Prostate gland (tissue), 2 donors: ENCODE results near the gene C6orf136. TPM values are rescaled to one million over a fixed set of nuclear protein-coding genes. Genes with fewer than 3 reads are reported as not detected.

ENCODE experiments used
- DNase-seq: peaks from one replicate; pipeline ENCODE4 v3.0.0-alpha.2; 2019; ENCODE audit warnings: low spot score
- H3K27ac ChIP-seq, 2 donors: fragments of 200-600 bp; sonication (generic); 2 replicates each; pipeline ENCODE4 v1.5.1; 2017 to 2019
- H3K27me3 ChIP-seq: fragments of 200-600 bp; sonication (generic); replicated peaks from 2 replicates; pipeline ENCODE4 v1.5.1; 2019; ENCODE audit not compliant: insufficient read depth
- H3K36me3 ChIP-seq, 2 donors: fragments of 200-600 bp; sonication (generic); 1 replicate in 1 of 2; 2 replicates in 1 of 2; pipeline versions ENCODE4 v1.5.1 to v1.8.1; 2017 to 2019
- H3K4me1 ChIP-seq: fragments of 200-600 bp; sonication (generic); replicated peaks from 2 replicates; pipeline ENCODE4 v1.5.1; 2019
- H3K4me3 ChIP-seq, 2 donors: fragments of 200-600 bp; sonication (generic); 2 replicates each; pipeline ENCODE4 v1.5.1; 2017 to 2019
- H3K9me3 ChIP-seq: fragments of 200-600 bp; sonication (generic); 2 replicates; pipeline ENCODE4 v1.5.1; 2017
- POLR2A ChIP-seq: fragments of 450-650 bp; IDR thresholded peaks from one replicate; pipeline ENCODE4 v1.6.1; 2016; ENCODE audit warnings: antibody characterized with exemption, mild to moderate bottlenecking
- POLR2AphosphoS5 ChIP-seq: sonication (generic); formaldehyde crosslinking; IDR thresholded peaks from one replicate; pipeline ENCODE4 v1.6.1; 2017; ENCODE audit warnings: antibody characterized with exemption
- WGBS: methylation state at CpG from one replicate; pipeline ENCODE4 v1.1.5; 2018; 5-methylcytosine and 5-hydroxymethylcytosine counted together
- intact Hi-C: fragments of 100-400 bp; cut with DNase I; formaldehyde crosslinking; loops from one replicate; pipeline ENCODE4 v1.14.2; 2022
- total RNA-seq, 2 donors: library from RNA; depleted of rRNA; stranded (reverse); fragments of >200 nt; gene quantifications; one replicate each; pipeline ENCODE4 v1.1.0, GENCODE V29; 2016
- TF ChIP-seq, protein P1 (sequence below), 4 experiments: fragments of 200-600 bp in 2 of 4; fragments of 450-650 bp in 2 of 4; sonication (generic) in 2 of 4; IDR thresholded peaks; 1 replicate in 3 of 4; 2 replicates in 1 of 4; pipeline ENCODE4 v1.5.1; 2016 to 2019; ENCODE audit warnings: antibody characterized with exemption in 4 of 4, mild to moderate bottlenecking in 2 of 4, moderate library complexity in 2 of 4

Gene C6orf136
- total RNA-seq, 2 donors from 2014 or later, result 12.8 to 18.5 TPM

DNA sequence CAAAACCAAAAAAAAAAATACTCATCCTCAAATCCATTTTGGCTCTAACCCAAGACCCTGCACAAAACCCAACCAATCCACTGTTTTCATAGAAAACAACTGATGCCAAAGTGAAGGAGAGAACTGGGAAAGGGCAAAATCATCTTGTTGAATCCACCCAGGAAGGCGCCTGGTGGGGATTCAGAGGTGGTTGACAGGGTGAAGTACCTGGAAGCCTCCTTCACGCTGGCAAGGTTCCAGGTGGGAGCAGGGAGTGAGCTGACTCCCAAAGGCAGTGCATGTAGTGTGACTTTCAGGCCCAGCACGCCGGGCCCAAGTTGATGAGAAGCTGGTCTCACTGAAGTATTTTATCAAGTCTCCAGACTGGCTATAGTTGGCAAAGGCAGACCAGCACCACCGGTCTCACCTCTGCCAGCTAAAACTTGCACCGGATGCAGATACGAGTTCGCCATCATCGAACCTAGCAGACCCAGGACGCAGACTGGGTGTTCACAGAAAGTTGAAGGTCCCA lies 46.4 kb upstream of the C6orf136 start:
- intact Hi-C loops, result no loop called here
- DNase-seq, result no peak
- Histone ChIP-seq H3K36me3 (peaks cover 30 to 33% of the 10 kb centered on the region in 2 donors), H3K4me3 (no peak overlapping the region), H3K9me3 (no peaks in the 10 kb centered on the region), H3K4me1 (no peaks in the 10 kb centered on the region), H3K27ac (no peak overlapping the region), H3K27me3 (no peaks in the 10 kb centered on the region)
- TF ChIP-seq POLR2AphosphoS5 (no peak), POLR2A (no peak)
- TF ChIP-seq, protein P1, sequence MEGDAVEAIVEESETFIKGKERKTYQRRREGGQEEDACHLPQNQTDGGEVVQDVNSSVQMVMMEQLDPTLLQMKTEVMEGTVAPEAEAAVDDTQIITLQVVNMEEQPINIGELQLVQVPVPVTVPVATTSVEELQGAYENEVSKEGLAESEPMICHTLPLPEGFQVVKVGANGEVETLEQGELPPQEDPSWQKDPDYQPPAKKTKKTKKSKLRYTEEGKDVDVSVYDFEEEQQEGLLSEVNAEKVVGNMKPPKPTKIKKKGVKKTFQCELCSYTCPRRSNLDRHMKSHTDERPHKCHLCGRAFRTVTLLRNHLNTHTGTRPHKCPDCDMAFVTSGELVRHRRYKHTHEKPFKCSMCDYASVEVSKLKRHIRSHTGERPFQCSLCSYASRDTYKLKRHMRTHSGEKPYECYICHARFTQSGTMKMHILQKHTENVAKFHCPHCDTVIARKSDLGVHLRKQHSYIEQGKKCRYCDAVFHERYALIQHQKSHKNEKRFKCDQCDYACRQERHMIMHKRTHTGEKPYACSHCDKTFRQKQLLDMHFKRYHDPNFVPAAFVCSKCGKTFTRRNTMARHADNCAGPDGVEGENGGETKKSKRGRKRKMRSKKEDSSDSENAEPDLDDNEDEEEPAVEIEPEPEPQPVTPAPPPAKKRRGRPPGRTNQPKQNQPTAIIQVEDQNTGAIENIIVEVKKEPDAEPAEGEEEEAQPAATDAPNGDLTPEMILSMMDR (IDR thresholded peaks at IDR 0.05), result no peak
- WGBS, result 66% methylated on average over 10 of the region's 10 CpGs

DNA sequence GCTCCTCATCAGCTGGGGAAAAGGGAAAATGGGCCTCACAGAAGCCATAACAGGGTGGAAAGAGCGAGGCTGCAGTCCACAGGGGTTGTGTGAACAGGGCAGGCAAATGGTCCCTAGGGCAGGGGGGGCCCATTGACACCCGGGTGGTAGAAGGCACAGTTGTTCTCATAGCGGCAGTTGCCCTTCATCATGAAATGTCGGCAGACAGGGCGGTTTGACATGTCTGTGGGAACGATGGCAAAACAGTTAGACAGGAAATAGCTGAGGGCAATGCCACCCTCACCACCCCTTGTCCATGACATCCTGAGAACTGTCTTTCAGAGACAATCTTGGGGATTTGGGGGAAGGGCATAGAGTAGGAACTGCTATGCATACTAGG lies 45.5 kb upstream of the C6orf136 start:
- no peaks in the 10 kb centered on the region for H3K9me3 ChIP-seq
- peaks cover 37 to 40% of the 10 kb centered on the region in 2 donors for H3K36me3 ChIP-seq
- WGBS, result 59% methylated on average over 6 of the region's 6 CpGs
- H3K27me3 ChIP-seq, result no peaks in the 10 kb centered on the region
- H3K4me1 ChIP-seq, result no peaks in the 10 kb centered on the region
- H3K27ac ChIP-seq, result no peak overlapping the region
- intact Hi-C loops, result no loop called here
- H3K4me3 ChIP-seq, result no peak overlapping the region
- TF ChIP-seq POLR2A (no peak), POLR2AphosphoS5 (no peak)
- TF ChIP-seq, protein P1 (IDR thresholded peaks at IDR 0.05), result no peak
- DNase-seq, result no peak

DNA sequence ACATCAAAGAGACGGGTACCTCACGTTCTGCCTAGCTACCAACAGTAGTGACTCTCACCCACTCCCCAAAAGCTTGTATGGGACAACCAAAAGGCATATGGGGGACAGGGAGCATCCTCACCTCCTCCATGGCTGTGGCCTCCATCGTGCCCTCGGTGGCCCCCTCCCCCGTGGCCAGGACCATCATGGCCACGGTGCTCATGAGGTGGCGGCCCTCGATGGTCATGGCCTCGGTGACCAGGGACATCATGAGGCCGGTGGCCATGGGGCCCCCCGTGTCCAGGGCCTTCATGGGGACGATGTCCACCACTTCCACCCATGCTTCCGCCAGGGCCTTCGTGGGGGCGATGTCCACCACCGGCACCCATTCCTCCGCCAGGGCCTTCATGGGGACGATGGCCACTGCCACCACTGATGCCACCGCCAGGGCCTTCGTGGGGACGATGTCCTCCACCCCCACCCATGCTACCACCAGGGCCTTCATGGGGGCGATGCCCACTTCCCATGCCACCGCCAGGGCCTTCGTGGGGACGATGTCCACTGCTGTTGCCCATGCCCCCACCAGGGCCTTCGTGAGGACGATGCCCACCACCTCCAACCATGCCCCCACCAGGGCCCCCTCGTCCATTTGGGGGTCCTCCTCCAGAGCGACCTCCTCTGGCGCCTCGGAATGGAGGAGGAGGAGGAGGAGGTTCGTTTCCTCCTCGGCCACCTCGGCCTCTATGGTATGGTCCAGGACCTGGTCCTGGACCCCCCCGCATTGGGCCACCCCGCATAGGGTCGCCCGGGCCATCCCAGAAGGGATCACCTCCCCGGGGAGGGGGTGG lies 44.9 kb upstream of the C6orf136 start:
- H3K27ac ChIP-seq, result no peak overlapping the region
- H3K4me1 ChIP-seq, result no peaks in the 10 kb centered on the region
- intact Hi-C loops, result no loop called here
- WGBS, result 93% methylated on average over 39 of the region's 39 CpGs
- peaks cover 37 to 44% of the 10 kb centered on the region in 2 donors for H3K36me3 ChIP-seq
- no peaks in the 10 kb centered on the region for H3K9me3 ChIP-seq
- TF ChIP-seq, protein P1 (IDR thresholded peaks at IDR 0.05), result no peak
- TF ChIP-seq POLR2A (no peak), POLR2AphosphoS5 (no peak)
- DNase-seq, result no peak
- no peaks in the 10 kb centered on the region for H3K27me3 ChIP-seq
- H3K4me3 ChIP-seq, result no peak overlapping the region

DNA sequence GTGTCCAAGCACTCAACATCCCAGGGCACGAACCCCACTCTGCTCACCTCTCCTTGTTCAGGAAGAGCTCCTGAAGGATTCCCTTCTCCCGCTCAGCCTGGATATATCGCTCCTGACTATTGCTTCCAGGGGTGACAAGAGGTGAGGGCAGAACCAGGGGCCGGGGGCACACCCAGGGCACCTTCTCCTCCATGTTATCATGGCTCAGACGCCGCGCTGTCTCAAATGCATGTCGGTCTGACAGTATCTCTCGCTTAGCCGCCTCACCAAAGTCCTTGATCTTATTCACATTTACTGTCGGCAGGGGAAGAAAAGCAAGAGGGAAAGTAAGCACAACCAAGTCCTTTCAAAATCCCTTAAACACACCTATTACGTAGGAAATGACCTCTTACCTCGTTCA lies 43.0 kb upstream of the C6orf136 start:
- H3K27ac ChIP-seq, result no peak overlapping the region
- H3K4me1 ChIP-seq, result no peaks in the 10 kb centered on the region
- no peaks in the 10 kb centered on the region for H3K27me3 ChIP-seq
- H3K36me3 ChIP-seq, result peaks cover 37 to 44% of the 10 kb centered on the region in 2 donors
- H3K9me3 ChIP-seq, result no peaks in the 10 kb centered on the region
- TF ChIP-seq POLR2AphosphoS5, result no peak
- H3K4me3 ChIP-seq, result no peak overlapping the region
- 96% methylated on average over 13 of the region's 13 CpGs for WGBS
- intact Hi-C loops, result no loop called here
- DNase-seq, result no peak

DNA sequence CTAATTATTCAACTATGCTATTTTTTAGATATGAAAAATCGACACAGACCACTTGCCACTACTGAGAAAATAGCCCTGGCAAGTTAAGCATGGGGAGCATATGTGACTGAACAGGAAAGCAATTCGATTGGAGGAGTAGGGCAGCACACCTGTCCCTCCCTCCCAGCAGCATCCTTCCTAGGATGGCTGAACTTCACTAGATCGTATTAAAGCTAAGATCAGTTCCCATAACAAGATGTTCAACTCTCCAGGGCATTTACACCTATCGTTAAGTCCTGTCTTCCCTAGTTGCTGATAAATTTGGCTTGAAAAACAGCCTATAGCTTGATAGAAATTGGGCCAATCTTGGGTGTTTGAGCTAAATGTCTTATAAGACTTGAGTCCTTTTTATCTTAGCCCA lies 36.9 kb upstream of the C6orf136 start:
- Histone ChIP-seq H3K4me3 (no peak overlapping the region), H3K27ac (no peak overlapping the region), H3K27me3 (no peaks in the 10 kb centered on the region), H3K4me1 (peaks cover 5% of the 10 kb centered on the region), H3K9me3 (no peaks in the 10 kb centered on the region), H3K36me3 (peaks cover 11 to 14% of the 10 kb centered on the region in 2 donors)
- intact Hi-C loops, result no loop called here
- no peak for TF ChIP-seq POLR2A
- TF ChIP-seq POLR2AphosphoS5, result no peak
- TF ChIP-seq, protein P1 (IDR thresholded peaks at IDR 0.05), result no peak
- WGBS, result 81% methylated on average over 4 of the region's 4 CpGs
- DNase-seq, result no peak
